Measurements from ENCODE around the gene CREB5.

GRCh38 chr7:28371846-28372245, 40.5 kb upstream of the CREB5 start:
- TF ChIP-seq, protein P1, sequence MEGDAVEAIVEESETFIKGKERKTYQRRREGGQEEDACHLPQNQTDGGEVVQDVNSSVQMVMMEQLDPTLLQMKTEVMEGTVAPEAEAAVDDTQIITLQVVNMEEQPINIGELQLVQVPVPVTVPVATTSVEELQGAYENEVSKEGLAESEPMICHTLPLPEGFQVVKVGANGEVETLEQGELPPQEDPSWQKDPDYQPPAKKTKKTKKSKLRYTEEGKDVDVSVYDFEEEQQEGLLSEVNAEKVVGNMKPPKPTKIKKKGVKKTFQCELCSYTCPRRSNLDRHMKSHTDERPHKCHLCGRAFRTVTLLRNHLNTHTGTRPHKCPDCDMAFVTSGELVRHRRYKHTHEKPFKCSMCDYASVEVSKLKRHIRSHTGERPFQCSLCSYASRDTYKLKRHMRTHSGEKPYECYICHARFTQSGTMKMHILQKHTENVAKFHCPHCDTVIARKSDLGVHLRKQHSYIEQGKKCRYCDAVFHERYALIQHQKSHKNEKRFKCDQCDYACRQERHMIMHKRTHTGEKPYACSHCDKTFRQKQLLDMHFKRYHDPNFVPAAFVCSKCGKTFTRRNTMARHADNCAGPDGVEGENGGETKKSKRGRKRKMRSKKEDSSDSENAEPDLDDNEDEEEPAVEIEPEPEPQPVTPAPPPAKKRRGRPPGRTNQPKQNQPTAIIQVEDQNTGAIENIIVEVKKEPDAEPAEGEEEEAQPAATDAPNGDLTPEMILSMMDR (conservative IDR thresholded peaks at IDR 0.05; ENCODE audit: low read length) = no peak
- TF ChIP-seq EZH2phosphoT487 (IDR thresholded peaks at IDR 0.05; ENCODE audit: borderline replicate concordance) = no peak

Data from Loucy (cell line).